Skeletal muscle tissue (tissue), 4 donors: Measurements from ENCODE around the gene B3GNT2. TPM values are rescaled to one million over a fixed set of nuclear protein-coding genes. Genes with fewer than 3 reads are reported as not detected.

ENCODE experiments used
- H3K27ac ChIP-seq: one replicate; pipeline ENCODE4 v1.7.0; 2013; ENCODE audit warnings: mild to moderate bottlenecking, low read depth, low read length, inconsistent platforms
- H3K27me3 ChIP-seq, 3 donors: one replicate each; pipeline ENCODE4 v1.7.0; 2013; ENCODE audit warnings: low read length in 3 of 3; ENCODE audit not compliant: control insufficient read depth in 3 of 3, insufficient read depth in 3 of 3
- H3K36me3 ChIP-seq, 3 donors: one replicate each; pipeline ENCODE4 v1.7.0; 2013; ENCODE audit warnings: low read length in 3 of 3; ENCODE audit not compliant: control insufficient read depth in 3 of 3, insufficient read depth in 3 of 3
- H3K4me1 ChIP-seq, 3 donors: one replicate each; pipeline ENCODE4 v1.7.0; 2013; ENCODE audit warnings: low read length in 3 of 3, mild to moderate bottlenecking in 3 of 3; ENCODE audit not compliant: control insufficient read depth in 3 of 3, insufficient read depth in 3 of 3
- H3K4me3 ChIP-seq, 3 donors: one replicate each; pipeline ENCODE4 v1.7.0; 2013; ENCODE audit warnings: low read length in 3 of 3
- H3K9ac ChIP-seq, 3 donors: one replicate each; pipeline ENCODE4 v1.7.0; 2013; ENCODE audit warnings: low read length in 3 of 3, mild to moderate bottlenecking in 3 of 3, moderate library complexity in 2 of 3, low read depth in 1 of 3
- H3K9me3 ChIP-seq, 3 donors: one replicate each; pipeline ENCODE4 v1.7.0; 2013; ENCODE audit warnings: low read length in 3 of 3; ENCODE audit not compliant: control insufficient read depth in 3 of 3
- total RNA-seq: library from RNA; depleted of rRNA; stranded (reverse); fragments of >200 nt; gene quantifications from one replicate; pipeline ENCODE4 v1.2.3, GENCODE V29; 2014
- donor health status: Osteomylitis.

The B3GNT2 gene
- total RNA-seq, 1 donor from 2014 or later, result 11.0 TPM

GRCh38 chr2:62203459-62203858 is 7.5 kb downstream of the B3GNT2 start:
- H3K27ac ChIP-seq, result no peak overlapping the region
- no peaks in the 10 kb centered on the region for H3K27me3 ChIP-seq
- H3K4me3 ChIP-seq, result no peak overlapping the region
- no peaks in the 10 kb centered on the region for H3K9me3 ChIP-seq
- no peak overlapping the region for H3K9ac ChIP-seq
- no peaks in the 10 kb centered on the region for H3K36me3 ChIP-seq
- H3K4me1 ChIP-seq, result peaks cover 4 to 17% (median 13%) of the 10 kb centered on the region in 3 donors

GRCh38 chr2:62204998-62205496 is 9.1 kb downstream of the B3GNT2 start:
- H3K9ac ChIP-seq, result no peak overlapping the region
- H3K4me1 ChIP-seq, result peaks cover 4 to 21% (median 20%) of the 10 kb centered on the region in 3 donors
- H3K4me3 ChIP-seq, result no peak overlapping the region
- H3K27me3 ChIP-seq, result no peaks in the 10 kb centered on the region
- H3K27ac ChIP-seq, result no peak overlapping the region
- H3K36me3 ChIP-seq, result no peaks in the 10 kb centered on the region
- no peaks in the 10 kb centered on the region for H3K9me3 ChIP-seq

GRCh38 chr2:62205554-62205953 is 9.6 kb downstream of the B3GNT2 start:
- H3K27ac ChIP-seq, result no peak overlapping the region
- no peak overlapping the region for H3K4me3 ChIP-seq
- no peaks in the 10 kb centered on the region for H3K9me3 ChIP-seq
- no peak overlapping the region for H3K9ac ChIP-seq
- no peaks in the 10 kb centered on the region for H3K27me3 ChIP-seq
- H3K36me3 ChIP-seq, result no peaks in the 10 kb centered on the region
- peaks cover 4 to 21% (median 20%) of the 10 kb centered on the region in 3 donors for H3K4me1 ChIP-seq

- Histone ChIP-seq H3K27me3 (no peaks in the 10 kb centered on the region), H3K27ac (no peak overlapping the region), H3K9ac (no peak overlapping the region), H3K9me3 (no peaks in the 10 kb centered on the region), H3K36me3 (no peaks in the 10 kb centered on the region), H3K4me3 (no peak overlapping the region), H3K4me1 (peaks cover 4 to 21% (median 20%) of the 10 kb centered on the region in 3 donors)
Observed at GRCh38 chr2:62206024-62206423, 10.1 kb downstream of the B3GNT2 start.

- no peaks in the 10 kb centered on the region for H3K27me3 ChIP-seq
Observed at GRCh38 chr2:62207491-62207890, 11.6 kb downstream of the B3GNT2 start.

GRCh38 chr2:62208074-62208757 is 12.3 kb downstream of the B3GNT2 start:
- Histone ChIP-seq H3K4me3 (no peak overlapping the region), H3K27ac (no peak overlapping the region), H3K9ac (no peak overlapping the region), H3K9me3 (no peaks in the 10 kb centered on the region), H3K36me3 (no peaks in the 10 kb centered on the region), H3K4me1 (peaks cover 0 to 12% (median 11%) of the 10 kb centered on the region in 3 donors), H3K27me3 (no peaks in the 10 kb centered on the region)

More at GRCh38 chr2:62207491-62207890, 11.6 kb downstream of the B3GNT2 start:
- Histone ChIP-seq H3K9me3 (no peaks in the 10 kb centered on the region), H3K4me3 (no peak overlapping the region), H3K36me3 (no peaks in the 10 kb centered on the region), H3K9ac (no peak overlapping the region), H3K27ac (no peak overlapping the region), H3K4me1 (peaks cover 0 to 16% (median 12%) of the 10 kb centered on the region in 3 donors)

- Histone ChIP-seq H3K9me3 (no peaks in the 10 kb centered on the region), H3K27me3 (no peaks in the 10 kb centered on the region), H3K4me3 (no peak overlapping the region), H3K9ac (no peak overlapping the region), H3K36me3 (no peaks in the 10 kb centered on the region), H3K27ac (no peak overlapping the region), H3K4me1 (peaks cover 0 to 12% (median 11%) of the 10 kb centered on the region in 3 donors)
Observed at GRCh38 chr2:62208758-62209114, 12.8 kb downstream of the B3GNT2 start.

- Histone ChIP-seq H3K36me3 (no peaks in the 10 kb centered on the region), H3K27ac (no peak overlapping the region), H3K4me3 (no peak overlapping the region), H3K9ac (no peak overlapping the region), H3K27me3 (no peaks in the 10 kb centered on the region), H3K9me3 (no peaks in the 10 kb centered on the region), H3K4me1 (peaks cover 0 to 14% (median 14%) of the 10 kb centered on the region in 3 donors)
Observed at GRCh38 chr2:62209427-62209991, 13.6 kb downstream of the B3GNT2 start.

GRCh38 chr2:62215306-62216064 is 19.6 kb downstream of the B3GNT2 start:
- Histone ChIP-seq H3K9ac (peak overlapping the region in 1 of 3 donors; percentile 46), H3K27ac (peak overlapping the region; percentile 62), H3K27me3 (no peaks in the 10 kb centered on the region), H3K4me1 (peaks cover 15 to 22% (median 20%) of the 10 kb centered on the region in 3 donors), H3K4me3 (no peak overlapping the region), H3K9me3 (no peaks in the 10 kb centered on the region), H3K36me3 (no peaks in the 10 kb centered on the region)

GRCh38 chr2:62216113-62216512 is 20.2 kb downstream of the B3GNT2 start:
- peak overlapping the region in 1 of 3 donors; percentile 46 for H3K9ac ChIP-seq
- H3K27ac ChIP-seq, result peak overlapping the region; percentile 62
- no peaks in the 10 kb centered on the region for H3K9me3 ChIP-seq
- H3K27me3 ChIP-seq, result no peaks in the 10 kb centered on the region
- no peak overlapping the region for H3K4me3 ChIP-seq
- H3K4me1 ChIP-seq, result peaks cover 15 to 22% (median 20%) of the 10 kb centered on the region in 3 donors
- H3K36me3 ChIP-seq, result no peaks in the 10 kb centered on the region
